Right lobe of liver (tissue), 4 donors: ENCODE results near the gene PKIG.

Experiments used
- CTCF ChIP-seq, 4 donors: fragments of 200-600 bp in 3 of 4; fragments of 450-650 bp in 1 of 4; IDR thresholded peaks; one replicate each; pipeline versions ENCODE4 v1.5.1 to v1.8.0; 2016 to 2022; ENCODE audit warnings: antibody characterized with exemption in 4 of 4, mild to moderate bottlenecking in 2 of 4
- POLR2A ChIP-seq: fragments of 450-650 bp; IDR thresholded peaks from one replicate; pipeline ENCODE4 v1.6.1; 2017; ENCODE audit warnings: antibody characterized with exemption, mild to moderate bottlenecking
- donor health status: DM: no; HTN: no; CAD: no.
- donor health status: DM: no; HTN: no; CAD: no.
- donor health status: DM: no; HTN: yes; CAD: no.

- TF ChIP-seq CTCF (IDR thresholded peaks at IDR 0.05) (no peak), POLR2A (no peak)
Measured at GRCh38 chr20:44621939-44622338, 39.6 kb downstream of the PKIG start.
